ENCODE data around the gene UNC45B.

Gene UNC45B

GRCh38 chr17:35236821-35237220 is 89.2 kb downstream of the UNC45B start:
- DNase-seq (ENCODE audit: extremely low spot score), result no peak
- TF ChIP-seq FOXA1 (IDR thresholded peaks at IDR 0.05) (no peak), SP1 (IDR thresholded peaks at IDR 0.05) (no peak), ARNT (IDR thresholded peaks at IDR 0.05) (no peak), ZNF384 (IDR thresholded peaks at IDR 0.05) (no peak), CTBP1 (IDR thresholded peaks at IDR 0.05; ENCODE audit: borderline replicate concordance) (no peak), BHLHE40 (IDR thresholded peaks at IDR 0.05; ENCODE audit: borderline replicate concordance) (no peak), LEF1 (IDR thresholded peaks at IDR 0.05; ENCODE audit: borderline replicate concordance) (no peak), SUZ12 (IDR thresholded peaks at IDR 0.05) (no peak), PKNOX1 (IDR thresholded peaks at IDR 0.05) (no peak)
- POLR2A ChIA-PET, result no interaction called here
- CTCF ChIA-PET, result interaction anchor here (0.6 kb wide), 1 partner anchor 9 kb away, joined by 9 read pairs; no protein-coding TSS in a partner anchor

- DNase-seq (ENCODE audit: extremely low spot score), result no peak
- ChIA-PET POLR2A (interaction anchor here (1.4 kb wide), 1 partner anchor 135 kb away, joined by 5 read pairs; the partner anchor contains the start of gene SLFN11), CTCF (no interaction called here)
- TF ChIP-seq NFRKB (IDR thresholded peaks at IDR 0.05), result no peak
These were observed 91.2 kb downstream of the UNC45B start for GRCh38 chr17:35238821-35239220.

Data from HEK293T (cell line).